ENCODE measurements around the gene ATP11B.
"Not testable (repeated sequence)": the region's sequence is repeated elsewhere in the genome, so short reads cannot be mapped to it uniquely, and the experiment has no call there.

Gene ATP11B

DNA sequence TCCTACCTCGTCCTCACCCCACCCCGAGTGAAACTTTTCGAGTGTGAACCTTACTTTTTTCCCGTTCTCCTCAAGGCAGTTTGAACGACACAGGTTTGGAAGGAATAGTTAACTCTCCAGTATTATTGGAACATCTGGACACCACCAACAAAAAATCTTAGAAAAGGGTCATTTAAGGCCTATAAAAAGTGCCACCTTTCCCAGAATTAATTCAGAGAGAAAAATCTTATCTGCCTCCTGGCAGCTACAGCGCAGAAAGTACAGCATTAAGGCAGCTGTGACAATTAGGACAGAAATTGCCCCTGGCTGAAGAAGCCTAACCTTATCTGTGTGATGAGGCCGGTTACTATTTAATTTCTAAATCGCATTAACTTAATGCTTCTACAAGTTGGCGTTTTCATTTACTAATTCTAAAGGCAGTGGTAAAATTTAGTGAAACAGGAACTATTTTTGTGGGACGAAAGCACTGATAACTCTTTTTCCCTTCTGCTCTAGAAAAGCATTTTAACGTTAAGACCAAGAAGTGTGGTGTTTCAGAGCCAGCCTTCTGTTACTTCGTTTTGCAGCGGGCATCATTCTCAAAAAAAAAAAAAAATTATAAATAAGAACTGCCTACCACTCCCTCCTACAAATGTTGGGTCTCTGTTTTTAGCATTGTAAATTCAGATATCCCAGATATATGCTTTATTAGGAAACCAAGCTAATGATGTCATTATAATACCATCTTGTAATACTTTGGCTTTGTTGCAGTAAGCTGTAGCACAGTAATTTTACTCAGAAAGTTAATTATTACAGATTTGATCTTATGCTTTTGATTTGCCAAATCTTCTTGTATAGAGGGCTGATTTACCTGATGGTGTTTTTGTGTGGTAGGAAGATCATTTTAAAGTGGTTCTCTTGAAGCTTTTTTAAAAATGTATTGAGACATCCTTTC, 1.4 kb downstream of the ATP11B start:
- TF ChIP-seq, protein P1, sequence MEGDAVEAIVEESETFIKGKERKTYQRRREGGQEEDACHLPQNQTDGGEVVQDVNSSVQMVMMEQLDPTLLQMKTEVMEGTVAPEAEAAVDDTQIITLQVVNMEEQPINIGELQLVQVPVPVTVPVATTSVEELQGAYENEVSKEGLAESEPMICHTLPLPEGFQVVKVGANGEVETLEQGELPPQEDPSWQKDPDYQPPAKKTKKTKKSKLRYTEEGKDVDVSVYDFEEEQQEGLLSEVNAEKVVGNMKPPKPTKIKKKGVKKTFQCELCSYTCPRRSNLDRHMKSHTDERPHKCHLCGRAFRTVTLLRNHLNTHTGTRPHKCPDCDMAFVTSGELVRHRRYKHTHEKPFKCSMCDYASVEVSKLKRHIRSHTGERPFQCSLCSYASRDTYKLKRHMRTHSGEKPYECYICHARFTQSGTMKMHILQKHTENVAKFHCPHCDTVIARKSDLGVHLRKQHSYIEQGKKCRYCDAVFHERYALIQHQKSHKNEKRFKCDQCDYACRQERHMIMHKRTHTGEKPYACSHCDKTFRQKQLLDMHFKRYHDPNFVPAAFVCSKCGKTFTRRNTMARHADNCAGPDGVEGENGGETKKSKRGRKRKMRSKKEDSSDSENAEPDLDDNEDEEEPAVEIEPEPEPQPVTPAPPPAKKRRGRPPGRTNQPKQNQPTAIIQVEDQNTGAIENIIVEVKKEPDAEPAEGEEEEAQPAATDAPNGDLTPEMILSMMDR (IDR thresholded peaks at IDR 0.05; ENCODE audit: extremely low read depth, missing control alignments), result no peak
- no peak for DNase-seq (ENCODE audit: low spot score)

DNA sequence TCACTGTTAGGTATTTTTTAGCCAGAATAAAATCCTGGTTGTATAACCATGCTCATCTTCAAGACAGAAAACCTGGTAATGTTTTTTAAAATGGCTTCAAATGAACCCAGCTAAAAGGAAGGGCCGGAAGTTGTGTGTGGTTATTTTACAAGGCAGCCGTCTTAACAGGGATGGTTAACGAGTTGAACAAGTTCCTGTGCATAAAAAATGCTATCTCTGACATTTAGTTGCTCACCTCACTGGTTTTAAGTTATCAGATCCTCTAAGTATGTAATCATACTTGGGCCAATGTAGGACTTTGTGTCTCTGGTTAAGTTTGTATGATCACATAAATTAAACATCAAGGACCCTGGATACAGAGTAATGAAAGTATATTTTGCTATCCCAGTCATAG, 2.1 kb downstream of the ATP11B start:
- TF ChIP-seq, protein P1 (IDR thresholded peaks at IDR 0.05; ENCODE audit: extremely low read depth, missing control alignments), result no peak
- peak; percentile 51 for DNase-seq (ENCODE audit: low spot score)

DNA sequence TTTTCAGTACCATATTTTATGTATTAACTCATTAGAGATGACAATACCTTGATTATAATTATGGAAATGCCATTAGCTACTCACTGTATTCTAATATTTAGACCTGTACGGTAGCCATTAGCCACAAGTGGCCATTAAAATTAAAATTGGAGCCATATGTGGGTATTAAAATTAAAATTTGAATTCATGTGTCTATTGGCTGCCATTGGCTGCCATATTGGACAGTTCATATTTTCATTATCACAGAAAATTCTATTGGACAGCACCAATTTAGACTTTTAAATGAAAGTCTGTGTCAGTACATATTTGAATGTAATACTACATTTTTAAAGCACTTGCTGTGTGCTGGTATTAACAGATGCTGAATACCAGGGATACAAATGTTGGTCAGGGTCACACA, 3.0 kb downstream of the ATP11B start:
- no peak for DNase-seq (ENCODE audit: low spot score)
- TF ChIP-seq, protein P1 (IDR thresholded peaks at IDR 0.05; ENCODE audit: extremely low read depth, missing control alignments), result no peak

DNA sequence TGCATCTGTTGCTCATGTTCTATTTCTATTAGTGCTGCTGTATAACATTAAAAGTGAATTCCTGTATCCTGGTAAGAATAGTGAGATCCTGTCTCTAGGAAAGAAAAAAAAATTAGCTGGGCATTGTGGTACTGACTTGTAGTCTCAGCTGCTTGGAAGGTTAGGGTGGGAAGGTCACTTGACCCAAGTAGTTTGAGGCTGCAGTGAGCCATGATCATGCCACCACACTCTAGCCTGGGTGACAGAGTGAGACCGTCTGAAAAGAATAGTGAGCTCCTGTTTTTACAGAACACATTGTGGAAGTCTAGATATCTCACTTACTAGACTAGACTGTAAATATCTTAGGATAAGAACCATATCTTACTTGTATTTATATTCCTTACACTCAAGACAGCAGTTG, 4.6 kb downstream of the ATP11B start:
- TF ChIP-seq, protein P1 (IDR thresholded peaks at IDR 0.05; ENCODE audit: extremely low read depth, missing control alignments), result no peak
- no peak for DNase-seq (ENCODE audit: low spot score)

DNA sequence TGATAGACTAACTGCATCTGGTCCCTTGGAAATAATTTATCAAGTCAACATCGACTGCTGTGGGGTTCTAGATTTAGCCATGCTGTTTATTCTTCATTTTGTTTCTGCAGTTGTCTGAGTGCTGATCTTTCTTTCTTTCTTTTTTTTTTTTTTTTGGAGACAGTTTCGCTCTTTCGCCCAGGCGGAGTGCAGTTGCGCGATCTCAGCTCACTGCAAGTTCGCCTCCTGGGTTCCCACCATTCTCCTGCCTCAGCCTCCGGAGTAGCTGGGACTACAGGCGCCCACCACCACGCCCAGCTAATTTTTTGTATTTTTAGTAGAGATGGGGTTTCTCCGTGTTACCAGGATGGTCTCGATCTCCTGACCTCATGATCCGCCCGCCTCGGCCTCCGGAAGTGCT, 5.8 kb downstream of the ATP11B start:
- DNase-seq (ENCODE audit: low spot score), result not testable (repeated sequence)

DNA sequence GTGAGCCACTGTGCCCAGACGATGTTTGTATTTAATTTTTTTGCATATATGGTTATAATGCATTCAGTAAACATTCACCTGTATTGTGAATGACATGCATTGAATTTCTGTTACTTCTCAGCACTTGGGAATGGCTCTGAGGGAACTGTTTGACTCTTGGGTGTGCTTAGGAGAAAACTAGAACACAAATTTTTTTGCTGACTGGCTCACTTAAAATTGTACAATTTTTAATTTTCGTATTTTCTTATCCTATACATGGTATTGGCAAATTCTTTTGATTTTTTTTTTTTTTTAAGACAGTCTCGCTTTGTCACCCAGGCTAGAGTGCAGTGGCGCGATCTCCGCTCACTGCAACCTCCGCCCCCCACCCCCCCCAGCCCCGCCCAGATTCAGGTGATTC, 7.2 kb downstream of the ATP11B start:
- TF ChIP-seq, protein P1 (IDR thresholded peaks at IDR 0.05; ENCODE audit: extremely low read depth, missing control alignments), result no peak
- DNase-seq (ENCODE audit: low spot score), result no peak

DNA sequence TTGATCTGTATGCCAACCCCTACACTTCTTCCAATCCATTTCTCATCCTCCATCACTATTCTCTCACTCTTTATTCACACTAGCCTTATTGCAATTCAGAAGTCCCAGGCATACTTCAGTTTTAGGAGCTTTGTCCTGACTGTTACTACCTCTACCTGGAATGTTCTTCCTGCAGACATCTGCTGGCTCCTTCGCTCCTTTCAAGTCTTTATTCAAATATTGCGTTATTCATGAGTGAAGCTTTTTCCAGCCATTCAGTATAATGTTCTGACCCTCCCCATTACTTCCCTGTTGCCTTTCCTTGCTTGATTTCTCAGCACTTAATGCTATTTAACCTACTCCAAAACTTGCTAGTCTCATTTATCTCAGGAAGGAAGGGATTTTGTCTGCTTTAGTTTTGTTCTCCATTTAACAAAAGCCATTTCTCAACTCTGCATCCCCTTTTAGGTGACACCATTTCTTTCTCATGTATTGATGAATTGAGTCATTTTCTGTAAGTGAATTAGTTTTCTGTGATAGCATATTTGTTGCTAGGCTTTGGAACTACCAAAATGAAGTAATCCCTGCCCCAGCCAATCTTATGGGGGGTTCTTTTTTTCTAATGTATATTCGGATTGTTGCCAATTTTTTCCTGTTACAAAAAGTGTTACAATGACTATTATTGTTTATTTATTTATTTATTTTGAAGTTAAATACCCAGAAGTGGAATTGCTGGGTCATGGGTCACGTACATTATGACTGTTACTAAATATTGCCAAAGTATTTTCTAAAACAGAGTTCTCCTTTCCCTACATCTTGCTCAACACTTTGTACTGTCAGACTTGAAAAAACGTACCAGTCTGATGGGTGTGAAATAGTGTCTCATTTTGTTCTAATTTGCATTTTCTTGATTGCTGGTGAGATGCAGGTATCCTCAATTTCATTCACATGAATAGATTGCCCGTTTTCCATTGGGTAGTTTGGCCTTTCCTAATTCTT, 9.4 kb downstream of the ATP11B start:
- TF ChIP-seq, protein P1 (IDR thresholded peaks at IDR 0.05; ENCODE audit: extremely low read depth, missing control alignments), result no peak
- DNase-seq (ENCODE audit: low spot score), result no peak
